ENCODE measurements around the gene IRF2. TPM values are rescaled to one million over a fixed set of nuclear protein-coding genes. Genes with fewer than 3 reads are reported as not detected.

The IRF2 gene
- total RNA-seq, 1 donor from 2014 or later = 27.6 TPM

DNA sequence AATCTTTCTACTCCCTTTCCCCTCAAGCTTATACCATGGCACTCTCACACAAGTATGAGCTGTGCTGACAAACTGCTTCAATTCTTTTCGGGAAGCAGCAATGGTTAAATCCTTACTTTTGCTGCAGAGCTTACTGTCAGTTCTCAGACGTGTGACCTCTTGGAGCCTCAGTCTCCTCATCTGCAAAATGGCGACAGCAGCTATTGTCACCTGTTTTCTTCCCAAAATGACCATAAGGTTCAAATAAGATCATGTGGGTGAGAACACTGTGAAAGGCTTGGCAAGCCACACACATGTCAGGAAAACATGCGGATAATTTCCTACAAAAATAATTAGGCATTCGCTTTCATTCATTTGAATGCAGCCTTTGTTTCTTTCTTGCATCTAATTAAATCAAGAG is 36.8 kb upstream of the IRF2 start:
- H3K36me3 Mint-ChIP-seq (ENCODE audit: low read depth, unreplicated experiment) = no peaks in the 10 kb centered on the region
- H3K9me3 Mint-ChIP-seq (ENCODE audit: unreplicated experiment) = no peaks in the 10 kb centered on the region
- no peak for DNase-seq (ENCODE audit: low spot score)
- H3K4me1 Mint-ChIP-seq (ENCODE audit: unreplicated experiment) = no peaks in the 10 kb centered on the region
- H3K4me3 Mint-ChIP-seq (ENCODE audit: unreplicated experiment) = no peak overlapping the region
- no peaks in the 10 kb centered on the region for H3K27me3 Mint-ChIP-seq (ENCODE audit: unreplicated experiment)
- TF ChIP-seq, protein P1, sequence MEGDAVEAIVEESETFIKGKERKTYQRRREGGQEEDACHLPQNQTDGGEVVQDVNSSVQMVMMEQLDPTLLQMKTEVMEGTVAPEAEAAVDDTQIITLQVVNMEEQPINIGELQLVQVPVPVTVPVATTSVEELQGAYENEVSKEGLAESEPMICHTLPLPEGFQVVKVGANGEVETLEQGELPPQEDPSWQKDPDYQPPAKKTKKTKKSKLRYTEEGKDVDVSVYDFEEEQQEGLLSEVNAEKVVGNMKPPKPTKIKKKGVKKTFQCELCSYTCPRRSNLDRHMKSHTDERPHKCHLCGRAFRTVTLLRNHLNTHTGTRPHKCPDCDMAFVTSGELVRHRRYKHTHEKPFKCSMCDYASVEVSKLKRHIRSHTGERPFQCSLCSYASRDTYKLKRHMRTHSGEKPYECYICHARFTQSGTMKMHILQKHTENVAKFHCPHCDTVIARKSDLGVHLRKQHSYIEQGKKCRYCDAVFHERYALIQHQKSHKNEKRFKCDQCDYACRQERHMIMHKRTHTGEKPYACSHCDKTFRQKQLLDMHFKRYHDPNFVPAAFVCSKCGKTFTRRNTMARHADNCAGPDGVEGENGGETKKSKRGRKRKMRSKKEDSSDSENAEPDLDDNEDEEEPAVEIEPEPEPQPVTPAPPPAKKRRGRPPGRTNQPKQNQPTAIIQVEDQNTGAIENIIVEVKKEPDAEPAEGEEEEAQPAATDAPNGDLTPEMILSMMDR (IDR thresholded peaks at IDR 0.05; ENCODE audit: unreplicated experiment) = no peak
- no peak overlapping the region for H3K27ac Mint-ChIP-seq (ENCODE audit: unreplicated experiment)

DNA sequence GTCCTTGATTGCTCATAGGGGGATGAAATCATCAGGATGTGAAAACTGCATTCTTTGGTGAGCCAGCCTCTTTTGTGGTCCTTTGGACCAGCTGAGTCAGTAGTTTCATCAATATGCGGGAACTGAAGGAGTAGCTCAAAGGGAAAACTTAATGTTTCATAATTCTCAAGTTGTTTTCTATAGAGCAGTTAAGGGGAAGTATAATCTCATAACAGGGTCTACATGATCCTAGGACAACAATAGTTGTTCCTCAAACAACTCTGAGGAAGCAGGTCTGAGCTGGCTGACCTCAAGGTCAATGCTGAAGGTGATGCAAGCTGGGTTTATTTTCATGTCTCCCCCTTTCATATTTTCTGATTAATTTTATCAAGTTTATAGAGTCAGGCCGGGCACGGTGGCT is 36.1 kb upstream of the IRF2 start:
- Mint-ChIP-seq H3K27me3 (ENCODE audit: unreplicated experiment) (no peaks in the 10 kb centered on the region), H3K4me3 (ENCODE audit: unreplicated experiment) (peak overlapping the region; percentile 5), H3K9me3 (ENCODE audit: unreplicated experiment) (no peaks in the 10 kb centered on the region), H3K36me3 (ENCODE audit: low read depth, unreplicated experiment) (no peaks in the 10 kb centered on the region), H3K27ac (ENCODE audit: unreplicated experiment) (no peak overlapping the region), H3K4me1 (ENCODE audit: unreplicated experiment) (no peaks in the 10 kb centered on the region)
- DNase-seq (ENCODE audit: low spot score) = no peak
- TF ChIP-seq, protein P1 (IDR thresholded peaks at IDR 0.05; ENCODE audit: unreplicated experiment) = no peak

DNA sequence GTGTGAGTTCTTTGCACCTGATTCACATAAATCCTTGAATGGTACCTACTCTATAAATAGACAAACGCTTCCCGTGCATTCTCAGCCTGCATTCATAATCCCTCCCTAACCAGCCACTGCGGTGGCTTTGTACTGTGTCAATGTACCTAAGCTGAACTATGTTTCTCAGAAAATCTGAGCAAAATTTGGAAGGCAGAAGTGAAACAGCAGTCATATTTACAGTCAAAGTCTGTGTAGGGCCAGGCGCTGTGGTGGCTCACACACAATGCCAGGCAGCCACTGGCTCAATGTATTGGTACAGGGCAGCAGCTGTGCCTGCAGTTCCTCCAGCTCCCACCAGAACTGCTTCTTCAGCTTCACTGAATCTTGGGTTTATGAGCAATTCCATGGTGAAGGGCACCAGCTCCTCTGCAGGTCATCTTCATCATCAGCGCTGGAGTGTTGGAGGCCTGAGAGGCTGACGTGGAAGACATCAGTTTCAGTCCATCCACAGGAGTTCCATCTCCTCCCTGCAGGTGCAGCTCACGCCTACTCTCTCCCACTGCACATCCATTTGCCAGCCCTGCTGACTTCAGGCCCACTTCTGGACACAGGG is 32.3 kb upstream of the IRF2 start:
- peak overlapping the region; percentile 48 for H3K27ac Mint-ChIP-seq (ENCODE audit: unreplicated experiment)
- no peaks in the 10 kb centered on the region for H3K36me3 Mint-ChIP-seq (ENCODE audit: low read depth, unreplicated experiment)
- H3K27me3 Mint-ChIP-seq (ENCODE audit: unreplicated experiment) = no peaks in the 10 kb centered on the region
- TF ChIP-seq, protein P1 (IDR thresholded peaks at IDR 0.05; ENCODE audit: unreplicated experiment) = no peak
- DNase-seq (ENCODE audit: low spot score) = peak; percentile 15
- no peak overlapping the region for H3K4me3 Mint-ChIP-seq (ENCODE audit: unreplicated experiment)
- no peaks in the 10 kb centered on the region for H3K9me3 Mint-ChIP-seq (ENCODE audit: unreplicated experiment)
- peaks cover 8% of the 10 kb centered on the region for H3K4me1 Mint-ChIP-seq (ENCODE audit: unreplicated experiment)

GRCh38 chr4:184504385-184504784 is 30.0 kb upstream of the IRF2 start:
- TF ChIP-seq, protein P1 (IDR thresholded peaks at IDR 0.05; ENCODE audit: unreplicated experiment) = no peak
- DNase-seq (ENCODE audit: low spot score) = no peak
- Mint-ChIP-seq H3K9me3 (ENCODE audit: unreplicated experiment) (no peaks in the 10 kb centered on the region), H3K4me1 (ENCODE audit: unreplicated experiment) (peaks cover 8% of the 10 kb centered on the region), H3K27ac (ENCODE audit: unreplicated experiment) (no peak overlapping the region), H3K27me3 (ENCODE audit: unreplicated experiment) (no peaks in the 10 kb centered on the region), H3K4me3 (ENCODE audit: unreplicated experiment) (no peak overlapping the region), H3K36me3 (ENCODE audit: low read depth, unreplicated experiment) (no peaks in the 10 kb centered on the region)

- Mint-ChIP-seq H3K4me1 (ENCODE audit: unreplicated experiment) (peaks cover 8% of the 10 kb centered on the region), H3K9me3 (ENCODE audit: unreplicated experiment) (no peaks in the 10 kb centered on the region), H3K36me3 (ENCODE audit: low read depth, unreplicated experiment) (no peaks in the 10 kb centered on the region), H3K27me3 (ENCODE audit: unreplicated experiment) (no peaks in the 10 kb centered on the region), H3K27ac (ENCODE audit: unreplicated experiment) (no peak overlapping the region), H3K4me3 (ENCODE audit: unreplicated experiment) (no peak overlapping the region)
- TF ChIP-seq, protein P1 (IDR thresholded peaks at IDR 0.05; ENCODE audit: unreplicated experiment) = no peak
- no peak for DNase-seq (ENCODE audit: low spot score)
Measured at GRCh38 chr4:184503869-184504300, 29.5 kb upstream of the IRF2 start.
